Activated B cell treated with CpG ODN at 0.5 μM for 24 hours (primary cell): ENCODE measurements around the gene OR10AD1. TPM values are rescaled to one million over a fixed set of nuclear protein-coding genes. Genes with fewer than 3 reads are reported as not detected.

ENCODE experiments used
- ATAC-seq: fragments of 200-7000 bp; cut with Tn5 transposase; one replicate; pipeline ENCODE4 v1.10.0; 2021; ENCODE audit warnings: low read depth, mild to moderate bottlenecking, moderate library complexity
- CTCF ChIA-PET: fragments of 350-600 bp; sonication (Branson Sonifier 250); formaldehyde crosslinking; loops from one replicate; lab custom pipeline; 2021; ENCODE audit warnings: antibody characterized with exemption; lab: Charles Lee
- POLR2A ChIA-PET: fragments of 350-600 bp; sonication (Branson Sonifier 250); formaldehyde crosslinking; loops from one replicate; lab custom pipeline; 2021; ENCODE audit warnings: antibody characterized with exemption; lab: Charles Lee
- DNase-seq: peaks from one replicate; pipeline ENCODE4 v3.0.0; 2022
- H3K27ac Mint-ChIP-seq: one replicate; pipeline ENCODE4 v1.8.0; 2020; ENCODE audit warnings: mixed read lengths
- H3K27me3 Mint-ChIP-seq: one replicate; pipeline ENCODE4 v1.8.0; 2021; ENCODE audit warnings: mixed read lengths
- H3K36me3 Mint-ChIP-seq: one replicate; pipeline ENCODE4 v1.8.0; 2021; ENCODE audit warnings: low read depth, mixed read lengths
- H3K4me1 Mint-ChIP-seq: one replicate; pipeline ENCODE4 v1.8.0; 2021; ENCODE audit warnings: mixed read lengths
- H3K4me3 Mint-ChIP-seq: one replicate; pipeline ENCODE4 v1.8.0; 2020; ENCODE audit warnings: mild to moderate bottlenecking, mixed read lengths
- H3K9me3 Mint-ChIP-seq: one replicate; pipeline ENCODE4 v1.8.0; 2020; ENCODE audit warnings: mixed read lengths
- intact Hi-C: fragments of 100-400 bp; cut with micrococcal nuclease; formaldehyde crosslinking; loops from one replicate; pipeline ENCODE4 v1.15.1; 2024
- total RNA-seq: library from RNA; stranded (reverse); gene quantifications from 2 replicates; pipeline ENCODE4 v1.2.3, GENCODE V29; 2022
- TF ChIP-seq, protein P1 (sequence below): fragments of 200-600 bp; IDR thresholded peaks from one replicate; pipeline ENCODE4 v1.8.0; 2022; ENCODE audit warnings: antibody characterized with exemption, mild to moderate bottlenecking

OR10AD1 gene
- total RNA-seq, 1 donor from 2014 or later: not detected

DNA sequence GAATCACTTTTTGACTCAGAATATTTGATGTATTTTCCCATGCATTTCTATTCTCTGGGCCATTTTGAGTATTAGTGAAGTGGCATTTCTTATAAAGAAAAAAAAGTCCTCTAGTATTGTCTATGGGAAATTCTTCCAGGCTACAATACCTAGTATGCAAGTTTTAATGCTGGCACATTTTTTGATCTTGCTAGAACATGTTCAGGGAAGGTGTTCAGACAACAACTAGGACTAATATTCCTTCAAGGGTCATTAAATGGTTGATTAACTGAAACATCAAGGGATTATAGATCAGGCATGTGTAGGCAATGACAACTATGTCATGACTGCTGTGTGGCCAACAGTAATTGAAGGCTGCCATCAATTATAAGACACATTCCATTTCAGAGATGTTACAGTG is 12.0 kb downstream of the OR10AD1 start:
- TF ChIP-seq, protein P1, sequence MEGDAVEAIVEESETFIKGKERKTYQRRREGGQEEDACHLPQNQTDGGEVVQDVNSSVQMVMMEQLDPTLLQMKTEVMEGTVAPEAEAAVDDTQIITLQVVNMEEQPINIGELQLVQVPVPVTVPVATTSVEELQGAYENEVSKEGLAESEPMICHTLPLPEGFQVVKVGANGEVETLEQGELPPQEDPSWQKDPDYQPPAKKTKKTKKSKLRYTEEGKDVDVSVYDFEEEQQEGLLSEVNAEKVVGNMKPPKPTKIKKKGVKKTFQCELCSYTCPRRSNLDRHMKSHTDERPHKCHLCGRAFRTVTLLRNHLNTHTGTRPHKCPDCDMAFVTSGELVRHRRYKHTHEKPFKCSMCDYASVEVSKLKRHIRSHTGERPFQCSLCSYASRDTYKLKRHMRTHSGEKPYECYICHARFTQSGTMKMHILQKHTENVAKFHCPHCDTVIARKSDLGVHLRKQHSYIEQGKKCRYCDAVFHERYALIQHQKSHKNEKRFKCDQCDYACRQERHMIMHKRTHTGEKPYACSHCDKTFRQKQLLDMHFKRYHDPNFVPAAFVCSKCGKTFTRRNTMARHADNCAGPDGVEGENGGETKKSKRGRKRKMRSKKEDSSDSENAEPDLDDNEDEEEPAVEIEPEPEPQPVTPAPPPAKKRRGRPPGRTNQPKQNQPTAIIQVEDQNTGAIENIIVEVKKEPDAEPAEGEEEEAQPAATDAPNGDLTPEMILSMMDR: no peak
- H3K27me3 Mint-ChIP-seq: peaks cover 30% of the 10 kb centered on the region
- intact Hi-C loops: no loop called here
- DNase-seq (no peak), ATAC-seq (no peak)
- no peak overlapping the region for H3K4me3 Mint-ChIP-seq
- no peaks in the 10 kb centered on the region for H3K9me3 Mint-ChIP-seq
- H3K4me1 Mint-ChIP-seq: peaks cover under 1% of the 10 kb centered on the region
- H3K27ac Mint-ChIP-seq: no peak overlapping the region
- H3K36me3 Mint-ChIP-seq: no peaks in the 10 kb centered on the region
- CTCF ChIA-PET: no interaction called here
- POLR2A ChIA-PET: no interaction called here

DNA sequence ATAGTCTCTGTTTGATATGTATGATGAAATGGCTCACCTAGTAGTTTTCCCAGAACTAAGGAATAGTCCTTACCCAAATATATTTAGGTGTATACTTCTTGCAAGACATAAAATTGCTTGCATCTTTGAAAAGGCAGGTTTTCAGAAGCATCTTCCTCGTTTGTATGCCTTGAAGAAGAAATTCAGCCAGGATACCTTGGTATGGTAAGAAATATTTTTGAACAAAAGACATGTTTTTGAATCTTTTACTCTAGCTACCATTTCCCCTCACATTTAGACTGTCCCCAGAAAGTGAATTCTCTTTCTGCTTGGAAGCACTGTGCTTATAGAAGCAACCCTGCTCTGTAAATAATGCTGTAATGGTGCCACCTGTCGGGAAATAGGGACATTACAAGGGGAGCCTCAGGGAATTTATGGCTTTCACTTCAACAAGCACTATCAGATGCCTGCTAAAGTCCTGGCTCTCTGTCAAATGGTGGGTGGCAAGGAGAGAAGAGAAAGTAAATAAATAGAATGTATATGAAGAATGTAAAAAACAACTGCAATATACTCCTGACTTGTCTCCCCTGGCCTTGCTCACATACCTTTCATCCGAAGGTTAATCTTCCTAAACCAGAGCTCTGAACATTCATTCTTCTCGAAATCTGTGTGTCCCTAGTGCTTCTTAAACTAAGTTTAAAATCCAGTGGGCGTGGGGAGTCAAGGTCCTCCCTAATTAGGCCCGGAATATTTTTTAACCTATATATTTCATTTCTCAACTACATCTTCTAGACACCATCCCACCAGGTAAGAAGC is 13.6 kb downstream of the OR10AD1 start:
- Mint-ChIP-seq H3K27ac (no peak overlapping the region), H3K36me3 (no peaks in the 10 kb centered on the region), H3K4me1 (peaks cover 17% of the 10 kb centered on the region), H3K9me3 (no peaks in the 10 kb centered on the region), H3K27me3 (peaks cover 23% of the 10 kb centered on the region), H3K4me3 (no peak overlapping the region)
- DNase-seq (peak; percentile 38), ATAC-seq (peak; percentile 84)
- intact Hi-C loops: loop anchor here (1.0 to 2.0 kb wide), 5 partner anchors 9 to 429 kb away; partner anchors contain the start of gene TMEM106C
- TF ChIP-seq, protein P1: no peak
- ChIA-PET CTCF (interaction anchor here (0.7 to 1.9 kb wide), 11 partner anchors 8 to 1366 kb away, joined by 3 to 7 read pairs (median 3); partner anchors contain the start of gene ASB8), POLR2A (interaction anchor here (1.3 kb wide), 1 partner anchor 9 kb away, joined by 3 read pairs; no protein-coding TSS in a partner anchor)

DNA sequence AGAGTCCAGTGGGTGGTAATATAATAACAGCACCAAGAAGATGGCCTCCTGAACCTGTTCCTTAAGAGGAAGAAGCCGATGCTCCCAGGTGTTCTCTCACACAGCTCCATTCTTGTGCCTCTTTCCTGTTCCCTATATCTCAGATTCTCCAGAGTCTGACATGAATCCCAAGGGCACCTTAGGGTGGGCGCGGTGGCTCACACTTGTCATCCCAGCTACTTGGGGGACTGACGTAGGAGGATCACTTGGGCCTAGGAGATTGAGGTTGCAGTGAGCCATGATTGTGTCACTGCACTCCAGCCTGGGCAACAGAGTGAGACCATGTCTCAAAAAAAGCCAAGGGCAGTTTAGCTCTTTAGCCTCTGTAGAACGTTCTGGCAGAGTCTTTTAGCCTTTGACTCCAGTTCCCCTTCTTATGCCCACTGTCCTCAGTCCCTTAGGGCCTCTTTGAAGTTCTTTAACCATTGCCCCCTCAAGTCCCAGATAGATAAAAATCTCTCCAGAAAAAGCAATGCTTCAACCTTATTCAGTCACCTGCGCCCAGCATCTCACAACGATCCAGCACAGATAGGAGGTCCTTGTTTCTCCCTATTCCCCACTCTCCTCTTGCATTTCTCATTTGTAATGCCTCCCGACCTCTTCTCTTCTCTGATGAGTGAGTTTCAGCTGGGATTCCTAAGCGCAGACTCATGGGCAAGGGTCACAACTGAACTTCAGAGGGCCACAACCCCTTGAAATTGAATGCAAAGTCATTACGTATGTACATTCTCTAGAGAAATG is 15.0 kb downstream of the OR10AD1 start:
- Mint-ChIP-seq H3K4me1 (peaks cover 23% of the 10 kb centered on the region), H3K36me3 (peaks cover 3% of the 10 kb centered on the region), H3K27me3 (peaks cover 15% of the 10 kb centered on the region), H3K27ac (no peak overlapping the region), H3K9me3 (no peaks in the 10 kb centered on the region), H3K4me3 (no peak overlapping the region)
- CTCF ChIA-PET: interaction anchor here (1.0 to 2.2 kb wide), 4 partner anchors 9 to 30 kb away, joined by 3 to 9 read pairs (median 5); partner anchors contain the start of gene ASB8
- DNase-seq (no peak), ATAC-seq (no peak)
- TF ChIP-seq, protein P1: no peak
- POLR2A ChIA-PET: no interaction called here
- intact Hi-C loops: loop anchor here (2.0 kb wide), 2 partner anchors 225 to 431 kb away; partner anchors contain the start of gene TMEM106C

DNA sequence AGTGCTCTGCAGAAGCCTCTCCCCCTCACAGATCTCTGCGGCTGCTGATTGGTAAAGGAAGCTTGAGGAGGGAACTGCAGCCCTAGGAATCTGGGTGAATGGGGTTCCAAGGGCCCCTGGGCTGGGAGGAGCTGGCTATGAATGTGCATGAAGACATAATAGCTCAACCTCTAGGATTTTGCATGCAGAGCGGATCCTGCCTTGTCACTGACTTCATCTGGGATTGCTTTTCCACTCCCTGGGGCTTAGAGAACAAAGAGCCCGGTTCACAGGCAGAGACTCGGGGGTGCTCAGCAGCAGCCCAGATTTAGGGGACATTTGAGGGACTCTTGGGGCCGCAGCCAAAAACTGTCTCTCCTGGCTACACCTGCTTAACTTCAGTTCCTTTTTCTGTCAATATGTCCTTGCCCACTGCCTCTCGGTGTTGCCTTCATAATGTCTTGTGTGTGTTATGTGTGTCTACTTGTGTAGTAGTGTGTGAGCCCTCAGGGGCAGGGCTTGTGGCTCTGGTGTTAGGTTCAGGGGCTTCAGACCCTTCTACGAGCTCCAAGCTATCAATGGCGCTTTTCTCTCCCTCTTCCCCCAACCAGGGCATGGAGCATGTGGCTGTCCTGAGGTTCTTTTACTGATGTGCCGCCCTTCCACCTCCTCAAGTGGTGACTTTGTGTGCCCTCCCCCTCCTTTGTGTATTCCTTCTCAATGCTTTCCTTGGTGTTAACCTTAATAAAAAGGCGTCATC is 17.7 kb downstream of the OR10AD1 start:
- Mint-ChIP-seq H3K4me3 (peak overlapping the region; percentile 67), H3K36me3 (peaks cover 3% of the 10 kb centered on the region), H3K4me1 (peaks cover 32% of the 10 kb centered on the region), H3K27ac (no peak overlapping the region), H3K9me3 (no peaks in the 10 kb centered on the region), H3K27me3 (peaks cover 21% of the 10 kb centered on the region)
- ChIA-PET POLR2A (interaction anchor here (1.6 kb wide), 1 partner anchor 13 kb away, joined by 11 read pairs; no protein-coding TSS in a partner anchor), CTCF (interaction anchor here (1.0 to 3.4 kb wide), 2 partner anchors 12 to 433 kb away, joined by 3 to 21 read pairs; no protein-coding TSS in a partner anchor)
- TF ChIP-seq, protein P1: no peak
- DNase-seq: peak; percentile 18
- intact Hi-C loops: no loop called here
- ATAC-seq: no peak
